Common myeloid progenitor, CD34-positive (primary cell): Measurements from ENCODE around the gene CYP4B1.

ENCODE experiments used
- CTCF ChIA-PET: fragments of 350-600 bp; sonication (Branson Sonifier 250); formaldehyde crosslinking; loops from one replicate; lab custom pipeline; 2021; ENCODE audit warnings: antibody characterized with exemption; lab: Charles Lee
- POLR2A ChIA-PET: fragments of 350-600 bp; sonication (Branson Sonifier 250); formaldehyde crosslinking; loops from one replicate; lab custom pipeline; 2021; ENCODE audit warnings: antibody characterized with exemption; lab: Charles Lee
- DNase-seq, 3 donors: peaks; one replicate each; pipeline versions ENCODE4 v3.0.0 to v3.0.0-alpha.2; 2013
- H3K27ac ChIP-seq, 2 experiments: 1 replicate in 1 of 2; 2 replicates in 1 of 2; pipeline ENCODE4 v1.7.0; 2013; ENCODE audit warnings: inconsistent platforms in 2 of 2, low read length in 2 of 2, mild to moderate bottlenecking in 2 of 2, low read depth in 1 of 2, moderate library complexity in 1 of 2; ENCODE audit not compliant: severe bottlenecking in 2 of 2, insufficient read depth in 1 of 2, poor library complexity in 1 of 2
- H3K27me3 ChIP-seq, 5 experiments: replicated peaks in 2 of 5; 1 replicate in 3 of 5; 2 replicates in 2 of 5; pipeline versions ENCODE4 v1.6.1 to v1.7.0; 2013; ENCODE audit warnings: low read length in 4 of 5, mild to moderate bottlenecking in 2 of 5, moderate library complexity in 2 of 5, inconsistent platforms in 1 of 5; ENCODE audit not compliant: insufficient read depth in 5 of 5, control insufficient read depth in 4 of 5
- H3K36me3 ChIP-seq, 4 experiments: 1 replicate in 2 of 4; 2 replicates in 2 of 4; pipeline versions ENCODE4 v1.6.1 to v1.7.0; 2013; ENCODE audit warnings: low read length in 3 of 4, control low read depth in 1 of 4, mild to moderate bottlenecking in 1 of 4; ENCODE audit not compliant: control insufficient read depth in 4 of 4, insufficient read depth in 4 of 4
- H3K4me1 ChIP-seq, 4 experiments: 1 replicate in 3 of 4; 2 replicates in 1 of 4; pipeline versions ENCODE4 v1.6.1 to v1.7.1; 2013; ENCODE audit warnings: low read length in 3 of 4, mild to moderate bottlenecking in 3 of 4, control low read depth in 1 of 4, inconsistent platforms in 1 of 4, moderate library complexity in 1 of 4; ENCODE audit not compliant: control insufficient read depth in 4 of 4, insufficient read depth in 4 of 4; ENCODE audit errors: control extremely low read depth in 1 of 4
- H3K4me3 ChIP-seq, 7 experiments: 1 replicate in 4 of 7; 2 replicates in 3 of 7; pipeline versions ENCODE4 v1.5.1 to v1.7.0; 2013; ENCODE audit warnings: mild to moderate bottlenecking in 7 of 7, low read length in 6 of 7, moderate library complexity in 6 of 7, inconsistent platforms in 2 of 7, low read depth in 2 of 7, control low read depth in 1 of 7; ENCODE audit not compliant: insufficient read depth in 4 of 7, control insufficient read depth in 1 of 7; ENCODE audit errors: extremely low read depth in 1 of 7
- H3K9me3 ChIP-seq, 5 experiments: 1 replicate in 4 of 5; 2 replicates in 1 of 5; pipeline versions ENCODE4 v1.6.1 to v1.7.1; 2013; ENCODE audit warnings: low read length in 4 of 5, mild to moderate bottlenecking in 2 of 5, inconsistent platforms in 1 of 5, low read depth in 1 of 5, moderate library complexity in 1 of 5; ENCODE audit not compliant: control insufficient read depth in 4 of 5, insufficient read depth in 2 of 5; ENCODE audit errors: control extremely low read depth in 1 of 5
- WGBS: methylation state at CpG from one replicate; pipeline ENCODE4 v1.1.5; 2013; ENCODE audit not compliant: insufficient coverage; 5-methylcytosine and 5-hydroxymethylcytosine counted together

Gene CYP4B1

DNA sequence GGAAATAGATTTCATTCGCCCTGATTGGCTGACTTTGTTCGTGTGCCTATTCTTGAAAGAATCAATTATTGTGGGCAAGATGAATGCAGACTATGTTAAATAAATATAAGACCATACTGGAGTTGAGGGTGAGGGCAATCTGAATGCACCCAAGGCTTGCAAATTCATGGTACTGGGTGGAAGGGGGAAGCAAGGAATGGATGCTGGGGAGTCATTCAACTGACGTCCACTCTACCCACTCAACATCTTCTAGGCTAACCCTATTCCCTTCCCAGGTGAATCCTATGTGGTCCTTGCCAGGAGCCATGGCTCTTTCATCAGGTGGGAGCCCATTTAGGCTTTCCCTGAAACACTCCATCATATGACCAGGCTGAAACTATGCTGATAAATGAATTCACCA is 5.7 kb upstream of the CYP4B1 start:
- CTCF ChIA-PET = no interaction called here
- H3K36me3 ChIP-seq = no peaks in the 10 kb centered on the region
- no CpG with 5 or more reads among the region's 3 CpGs for WGBS
- H3K4me1 ChIP-seq = no peaks in the 10 kb centered on the region
- no peak overlapping the region for H3K4me3 ChIP-seq
- DNase-seq = no peak
- POLR2A ChIA-PET = no interaction called here
- H3K27me3 ChIP-seq = peaks cover 0 to 6% (median 0%) of the 10 kb centered on the region in 5 experiments
- peaks cover 0 to 4% (median 0%) of the 10 kb centered on the region in 5 experiments for H3K9me3 ChIP-seq
- H3K27ac ChIP-seq = no peak overlapping the region

DNA sequence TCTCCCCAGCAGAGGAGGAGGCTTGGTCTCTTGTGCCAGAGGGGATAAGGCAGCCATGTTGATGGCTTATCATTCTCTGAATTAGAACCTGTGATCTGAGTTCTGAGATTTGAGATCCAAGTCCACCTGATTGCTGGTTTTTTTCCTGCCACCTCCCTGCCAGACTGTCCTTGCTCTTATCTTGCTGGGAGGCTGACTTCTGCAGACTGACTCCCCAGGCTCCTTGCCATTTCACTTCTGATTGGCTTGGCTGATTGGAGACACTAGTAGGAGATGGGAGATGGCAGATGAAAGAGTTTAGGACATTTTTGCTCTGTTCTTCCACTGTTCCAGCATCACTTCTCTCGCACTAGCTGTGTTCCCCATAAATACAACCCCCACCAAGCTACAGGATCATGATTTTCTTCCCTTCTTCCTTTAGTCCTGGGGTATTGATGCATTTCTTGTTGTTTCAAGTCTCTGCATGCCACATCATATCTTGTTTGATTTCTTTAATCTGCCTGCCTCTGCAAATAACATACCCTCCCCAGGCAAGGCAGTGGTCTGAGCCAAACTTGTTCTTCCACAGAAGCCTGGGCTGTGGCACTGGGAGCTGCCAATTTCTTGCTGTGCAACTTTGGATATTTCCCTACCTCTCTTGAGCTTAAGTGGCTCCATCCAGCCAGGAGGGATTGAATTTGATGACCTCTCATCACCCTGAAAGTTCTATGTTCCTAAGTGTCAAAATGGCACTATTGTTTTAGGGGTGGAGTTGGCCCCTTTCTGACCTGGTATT is 963 bp upstream of the CYP4B1 start:
- no peak for DNase-seq
- ChIA-PET CTCF (no interaction called here), POLR2A (no interaction called here)
- no CpG with 5 or more reads among the region's 1 CpG for WGBS
- no peaks in the 10 kb centered on the region for H3K4me1 ChIP-seq
- no peaks in the 10 kb centered on the region for H3K36me3 ChIP-seq
- H3K27ac ChIP-seq = no peak overlapping the region
- peaks cover 0 to 6% (median 0%) of the 10 kb centered on the region in 5 experiments for H3K27me3 ChIP-seq
- H3K4me3 ChIP-seq = no peak overlapping the region
- H3K9me3 ChIP-seq = peaks cover 0 to 1% (median 0%) of the 10 kb centered on the region in 5 experiments

DNA sequence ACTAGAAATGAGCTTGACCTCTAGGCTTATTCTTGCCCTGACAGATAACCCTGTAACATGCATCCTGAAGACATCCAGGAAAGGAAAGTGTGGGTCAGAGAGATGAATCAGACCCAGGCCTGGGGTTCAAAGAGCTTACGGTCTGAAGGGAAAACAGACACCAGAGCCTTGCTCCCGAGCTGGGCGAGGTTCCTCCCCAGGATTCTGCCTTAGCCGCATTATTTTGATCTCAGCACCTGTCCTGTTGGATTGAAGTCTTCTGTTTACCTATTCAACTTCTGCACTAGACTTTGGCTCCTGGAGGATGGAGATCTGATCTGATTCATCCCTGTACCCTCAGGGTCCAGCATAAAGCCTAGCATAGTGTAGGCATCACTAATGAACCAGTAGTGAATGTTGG is 1.9 kb downstream of the CYP4B1 start:
- CTCF ChIA-PET = no interaction called here
- 94% methylated on average over 2 of the region's 4 CpGs for WGBS
- no peak for DNase-seq

DNA sequence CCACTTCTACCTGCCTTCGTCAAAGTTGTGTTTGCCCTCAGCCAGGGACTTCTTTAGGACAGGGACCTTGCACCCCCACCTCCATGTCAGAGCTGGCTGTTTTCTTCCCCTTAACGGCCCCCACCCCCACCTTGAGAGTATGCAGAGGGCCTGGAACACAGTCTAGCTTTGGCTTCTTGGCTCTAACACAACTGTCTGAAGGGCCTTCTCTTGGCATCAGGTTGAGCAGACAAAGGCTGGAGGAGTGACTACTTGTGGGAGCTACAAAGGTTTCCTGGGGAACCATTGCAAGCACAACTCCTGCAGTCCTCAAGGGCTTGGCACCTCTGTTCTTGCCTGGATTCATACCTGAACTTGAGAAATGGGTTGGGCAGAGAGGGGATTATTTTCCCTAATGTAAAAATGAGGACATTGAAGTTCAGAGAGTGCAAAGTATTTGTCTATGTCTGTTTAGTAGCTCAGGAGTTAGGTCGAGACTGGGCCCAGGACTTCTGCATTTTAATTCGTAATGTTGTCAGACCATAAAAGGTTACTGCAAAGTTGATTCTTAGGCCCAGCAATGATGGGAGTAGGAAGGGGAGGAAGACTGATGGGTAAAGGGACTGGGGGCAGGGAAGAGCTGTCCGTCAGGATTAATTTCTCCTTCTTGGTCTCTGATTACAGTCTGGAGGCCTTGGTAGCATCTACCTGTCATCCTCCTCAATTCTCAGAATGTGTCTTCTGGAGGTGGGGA is 2.6 kb downstream of the CYP4B1 start:
- WGBS = 90% methylated on average over 4 of the region's 5 CpGs
- Histone ChIP-seq H3K9me3 (no peaks in the 10 kb centered on the region), H3K27me3 (peaks cover 0 to 10% (median 2%) of the 10 kb centered on the region in 5 experiments), H3K36me3 (no peaks in the 10 kb centered on the region), H3K4me3 (no peak overlapping the region), H3K27ac (no peak overlapping the region), H3K4me1 (no peaks in the 10 kb centered on the region)
- ChIA-PET POLR2A (interaction anchor here (0.6 kb wide), 1 partner anchor 1545 kb away, joined by 3 read pairs; no protein-coding TSS in a partner anchor), CTCF (no interaction called here)
- no peak for DNase-seq

More for the DNA sequence above, 1.9 kb downstream of the CYP4B1 start:
- Histone ChIP-seq H3K9me3 (no peaks in the 10 kb centered on the region), H3K27ac (no peak overlapping the region), H3K4me1 (no peaks in the 10 kb centered on the region), H3K4me3 (no peak overlapping the region), H3K36me3 (no peaks in the 10 kb centered on the region), H3K27me3 (peaks cover 0 to 7% (median 0%) of the 10 kb centered on the region in 5 experiments)
- POLR2A ChIA-PET = interaction anchor here (0.6 kb wide), 1 partner anchor 1544 kb away, joined by 3 read pairs; no protein-coding TSS in a partner anchor

DNA sequence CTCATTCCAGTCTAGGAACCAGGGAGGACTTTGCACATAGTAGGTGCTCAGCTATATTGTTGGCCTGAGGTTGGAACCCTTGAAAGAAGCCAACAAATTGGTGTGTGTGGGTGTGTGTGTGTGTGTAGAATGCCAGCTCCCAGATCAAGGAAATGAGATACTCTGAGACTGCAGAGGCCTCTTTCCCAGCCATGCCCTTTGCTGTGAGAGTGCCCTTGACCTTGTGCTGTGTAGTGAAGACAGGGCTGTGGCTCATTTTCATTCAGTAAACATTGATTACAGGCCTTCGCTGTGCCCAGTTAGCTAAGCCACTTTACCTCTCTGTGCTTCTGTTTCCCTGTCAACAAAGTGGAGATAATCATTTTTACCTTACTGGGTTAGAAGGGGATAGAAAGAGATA is 3.2 kb downstream of the CYP4B1 start:
- DNase-seq = no peak
- Histone ChIP-seq H3K4me3 (no peak overlapping the region), H3K36me3 (no peaks in the 10 kb centered on the region), H3K4me1 (no peaks in the 10 kb centered on the region), H3K9me3 (no peaks in the 10 kb centered on the region), H3K27me3 (peaks cover 0 to 14% (median 3%) of the 10 kb centered on the region in 5 experiments), H3K27ac (no peak overlapping the region)
- ChIA-PET CTCF (no interaction called here), POLR2A (no interaction called here)
- WGBS = 40% methylated on average over 1 of the region's 1 CpG

DNA sequence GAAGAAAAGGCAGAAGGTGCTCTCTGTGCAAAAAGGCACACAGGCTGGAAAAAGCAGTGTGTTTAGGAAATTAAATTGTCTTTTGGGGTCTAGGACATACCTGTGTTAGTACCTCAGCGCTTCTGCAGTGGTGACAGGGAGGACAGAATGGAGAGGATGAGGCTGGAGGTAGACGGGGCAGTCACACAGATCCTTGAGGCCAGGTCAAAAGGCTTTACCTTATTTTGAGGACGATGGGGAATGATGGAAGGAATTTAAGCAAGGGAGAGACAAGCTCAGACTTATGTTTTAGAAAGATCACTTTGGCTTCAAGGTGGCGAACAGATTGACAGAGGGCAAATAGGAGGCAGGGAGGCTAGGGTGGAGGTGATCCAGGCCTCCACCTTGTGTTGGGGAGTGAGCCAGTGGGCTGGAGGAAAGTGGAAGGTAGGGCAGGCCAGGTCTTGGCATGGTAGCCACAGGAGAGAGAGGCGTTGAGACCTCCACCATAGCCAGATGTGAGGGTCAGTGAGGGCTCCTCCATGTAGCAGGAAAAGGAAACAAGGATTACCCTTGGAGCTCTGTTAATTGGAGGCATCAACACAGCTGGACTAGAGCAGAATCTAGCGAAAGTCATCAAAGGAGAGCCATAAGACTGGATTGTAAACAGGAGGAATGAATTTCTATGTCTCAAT is 4.2 kb downstream of the CYP4B1 start:
- 97% methylated on average over 6 of the region's 6 CpGs for WGBS
- peaks cover 0 to 5% (median 0%) of the 10 kb centered on the region in 5 experiments for H3K9me3 ChIP-seq
- H3K36me3 ChIP-seq = no peaks in the 10 kb centered on the region
- H3K4me1 ChIP-seq = no peaks in the 10 kb centered on the region
- no peak for DNase-seq
- CTCF ChIA-PET = no interaction called here
- H3K4me3 ChIP-seq = no peak overlapping the region
- no peak overlapping the region for H3K27ac ChIP-seq
- POLR2A ChIA-PET = no interaction called here
- H3K27me3 ChIP-seq = peaks cover 0 to 20% (median 3%) of the 10 kb centered on the region in 5 experiments
